ENCODE measurements around the gene MYH11. TPM values are rescaled to one million over a fixed set of nuclear protein-coding genes. Genes with fewer than 3 reads are reported as not detected.

MYH11 gene
- total and polyA plus RNA-seq, 2 of the 13 experiments (the other 11 are each of a cell fraction or from before 2014, with no cell fraction given): not detected

DNA sequence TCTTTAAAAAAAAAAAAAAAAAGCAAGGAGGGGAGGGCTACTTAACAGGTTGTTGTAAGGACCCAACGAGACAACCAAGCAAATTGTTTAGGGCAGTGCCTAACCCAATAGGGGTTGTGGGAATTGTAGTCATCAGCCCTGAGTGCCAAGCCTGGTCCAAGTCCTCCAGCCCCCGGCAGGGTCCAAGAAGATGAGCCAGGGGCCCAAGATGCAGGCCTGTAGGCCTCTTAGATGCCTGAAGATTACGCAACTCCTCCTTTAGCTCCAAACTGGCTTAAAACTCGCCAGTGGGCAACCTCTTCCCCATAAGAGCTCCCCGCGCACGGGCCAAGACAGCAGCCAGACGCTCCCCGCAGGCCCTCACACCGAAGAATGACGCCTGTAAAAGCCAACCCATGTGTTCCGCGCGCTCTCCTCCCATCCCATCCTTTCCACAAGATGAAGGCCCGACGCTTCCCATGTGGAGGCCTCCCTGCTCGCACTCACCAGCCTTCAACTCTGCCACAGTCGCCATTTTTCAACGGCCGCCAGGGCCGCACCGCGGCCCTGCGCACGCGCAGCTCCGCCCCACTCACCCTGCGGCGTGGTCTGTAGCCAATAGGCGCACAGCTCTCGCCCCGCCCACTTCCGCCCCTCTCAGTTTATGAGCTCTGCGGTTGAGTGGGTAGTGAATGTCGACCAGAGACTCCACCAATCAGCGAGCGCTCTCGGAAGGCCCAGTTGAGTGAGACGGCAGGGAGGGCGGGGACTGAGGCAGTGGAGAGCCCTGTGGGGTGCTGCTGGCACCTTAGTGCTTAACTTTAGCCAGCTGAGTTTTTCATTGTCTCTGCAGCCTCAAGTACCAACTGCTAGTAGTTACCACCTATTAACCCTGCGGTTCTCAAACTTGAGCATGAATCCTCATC lies 31.5 kb upstream of the MYH11 start, which contains the start of gene CEP20 (continued):
- TF ChIP-seq ADNP (CRISPR knock-in tag; IDR thresholded peaks at IDR 0.05): no peak
- TF ChIP-seq ZNF230 (CRISPR knock-in tag; IDR thresholded peaks at IDR 0.05): peak; percentile 7; the same call in 1 of the 2 replicates
- no peak for TF ChIP-seq ZNF841 (CRISPR knock-in tag; IDR thresholded peaks at IDR 0.05; ENCODE audit: borderline replicate concordance)
- no peak for TF ChIP-seq ZNF749 (CRISPR knock-in tag; IDR thresholded peaks at IDR 0.05; ENCODE audit: borderline replicate concordance)
- TF ChIP-seq RXRB (CRISPR knock-in tag; IDR thresholded peaks at IDR 0.05; ENCODE audit: borderline replicate concordance): no peak
- peak; percentile 54 for TF ChIP-seq ZNF883 (CRISPR knock-in tag; IDR thresholded peaks at IDR 0.05; ENCODE audit: not compliant biosample characterization)
- no peak; the same call in 1 of the 2 replicates for TF ChIP-seq ZFP36L2 (CRISPR knock-in tag; IDR thresholded peaks at IDR 0.05)
- TF ChIP-seq NFE2L1 (CRISPR knock-in tag; IDR thresholded peaks at IDR 0.05; ENCODE audit: borderline replicate concordance): peak; percentile 41; the same call in 1 of the 2 replicates
- TF ChIP-seq PPARG (CRISPR knock-in tag; conservative IDR thresholded peaks at IDR 0.05): peak; percentile 74
- TF ChIP-seq IRX3 (CRISPR knock-in tag; IDR thresholded peaks at IDR 0.05; ENCODE audit: borderline replicate concordance, low read depth): no peak
- TF ChIP-seq, protein P1, sequence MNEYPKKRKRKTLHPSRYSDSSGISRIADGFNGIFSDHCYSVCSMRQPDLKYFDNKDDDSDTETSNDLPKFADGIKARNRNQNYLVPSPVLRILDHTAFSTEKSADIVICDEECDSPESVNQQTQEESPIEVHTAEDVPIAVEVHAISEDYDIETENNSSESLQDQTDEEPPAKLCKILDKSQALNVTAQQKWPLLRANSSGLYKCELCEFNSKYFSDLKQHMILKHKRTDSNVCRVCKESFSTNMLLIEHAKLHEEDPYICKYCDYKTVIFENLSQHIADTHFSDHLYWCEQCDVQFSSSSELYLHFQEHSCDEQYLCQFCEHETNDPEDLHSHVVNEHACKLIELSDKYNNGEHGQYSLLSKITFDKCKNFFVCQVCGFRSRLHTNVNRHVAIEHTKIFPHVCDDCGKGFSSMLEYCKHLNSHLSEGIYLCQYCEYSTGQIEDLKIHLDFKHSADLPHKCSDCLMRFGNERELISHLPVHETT (CRISPR knock-in tag; conservative IDR thresholded peaks at IDR 0.05): no peak; the same call in 1 of the 2 replicates
- TF ChIP-seq, protein P2, sequence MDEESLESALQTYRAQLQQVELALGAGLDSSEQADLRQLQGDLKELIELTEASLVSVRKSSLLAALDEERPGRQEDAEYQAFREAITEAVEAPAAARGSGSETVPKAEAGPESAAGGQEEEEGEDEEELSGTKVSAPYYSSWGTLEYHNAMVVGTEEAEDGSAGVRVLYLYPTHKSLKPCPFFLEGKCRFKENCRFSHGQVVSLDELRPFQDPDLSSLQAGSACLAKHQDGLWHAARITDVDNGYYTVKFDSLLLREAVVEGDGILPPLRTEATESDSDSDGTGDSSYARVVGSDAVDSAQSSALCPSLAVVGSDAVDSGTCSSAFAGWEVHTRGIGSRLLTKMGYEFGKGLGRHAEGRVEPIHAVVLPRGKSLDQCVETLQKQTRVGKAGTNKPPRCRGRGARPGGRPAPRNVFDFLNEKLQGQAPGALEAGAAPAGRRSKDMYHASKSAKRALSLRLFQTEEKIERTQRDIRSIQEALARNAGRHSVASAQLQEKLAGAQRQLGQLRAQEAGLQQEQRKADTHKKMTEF (CRISPR knock-in tag; IDR thresholded peaks at IDR 0.05): peak; percentile 71
- TF ChIP-seq ZSCAN30 (CRISPR knock-in tag; IDR thresholded peaks at IDR 0.05): no peak
- TF ChIP-seq, protein P3, sequence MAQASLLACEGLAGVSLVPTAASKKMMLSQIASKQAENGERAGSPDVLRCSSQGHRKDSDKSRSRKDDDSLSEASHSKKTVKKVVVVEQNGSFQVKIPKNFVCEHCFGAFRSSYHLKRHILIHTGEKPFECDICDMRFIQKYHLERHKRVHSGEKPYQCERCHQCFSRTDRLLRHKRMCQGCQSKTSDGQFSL (CRISPR knock-in tag; IDR thresholded peaks at IDR 0.05): no peak
- TF ChIP-seq SRSF9 (IDR thresholded peaks at IDR 0.05; ENCODE audit: borderline replicate concordance, insufficient read depth, low read depth, low read length, poor library complexity, severe bottlenecking): no peak
- TF ChIP-seq FOXA1 (IDR thresholded peaks at IDR 0.05): no peak
- TF ChIP-seq FOXA1 (CRISPR knock-in tag; IDR thresholded peaks at IDR 0.05): no peak
- TF ChIP-seq ZNF484 (CRISPR knock-in tag; IDR thresholded peaks at IDR 0.05; ENCODE audit: borderline replicate concordance, low read depth): no peak
- TF ChIP-seq, protein P4, sequence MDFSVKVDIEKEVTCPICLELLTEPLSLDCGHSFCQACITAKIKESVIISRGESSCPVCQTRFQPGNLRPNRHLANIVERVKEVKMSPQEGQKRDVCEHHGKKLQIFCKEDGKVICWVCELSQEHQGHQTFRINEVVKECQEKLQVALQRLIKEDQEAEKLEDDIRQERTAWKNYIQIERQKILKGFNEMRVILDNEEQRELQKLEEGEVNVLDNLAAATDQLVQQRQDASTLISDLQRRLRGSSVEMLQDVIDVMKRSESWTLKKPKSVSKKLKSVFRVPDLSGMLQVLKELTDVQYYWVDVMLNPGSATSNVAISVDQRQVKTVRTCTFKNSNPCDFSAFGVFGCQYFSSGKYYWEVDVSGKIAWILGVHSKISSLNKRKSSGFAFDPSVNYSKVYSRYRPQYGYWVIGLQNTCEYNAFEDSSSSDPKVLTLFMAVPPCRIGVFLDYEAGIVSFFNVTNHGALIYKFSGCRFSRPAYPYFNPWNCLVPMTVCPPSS (IDR thresholded peaks at IDR 0.05): no peak
- 0 out of 2 replicates have a peak, but pooled peaks have one; percentile 23 for TF ChIP-seq ZNF567 (CRISPR knock-in tag; IDR thresholded peaks at IDR 0.05; ENCODE audit: borderline replicate concordance)
- TF ChIP-seq, protein P5, sequence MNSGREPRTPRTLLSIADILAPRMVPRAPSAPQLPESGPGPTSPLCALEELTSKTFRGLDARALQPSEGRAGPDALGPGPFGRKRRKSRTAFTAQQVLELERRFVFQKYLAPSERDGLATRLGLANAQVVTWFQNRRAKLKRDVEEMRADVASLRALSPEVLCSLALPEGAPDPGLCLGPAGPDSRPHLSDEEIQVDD (CRISPR knock-in tag; IDR thresholded peaks at IDR 0.05; ENCODE audit: borderline replicate concordance): 0 out of 2 replicates have a peak, but pooled peaks have one; percentile 66

Data from HepG2 (cell line).